ENCODE data around the gene SNUPN. TPM values are rescaled to one million over a fixed set of nuclear protein-coding genes. Genes with fewer than 3 reads are reported as not detected.
"Not testable (repeated sequence)": the region's sequence is repeated elsewhere in the genome, so short reads cannot be mapped to it uniquely, and the experiment has no call there.

The SNUPN gene
- total RNA-seq, 2 experiments from 2014 or later = 41.9 to 44.1 TPM

DNA sequence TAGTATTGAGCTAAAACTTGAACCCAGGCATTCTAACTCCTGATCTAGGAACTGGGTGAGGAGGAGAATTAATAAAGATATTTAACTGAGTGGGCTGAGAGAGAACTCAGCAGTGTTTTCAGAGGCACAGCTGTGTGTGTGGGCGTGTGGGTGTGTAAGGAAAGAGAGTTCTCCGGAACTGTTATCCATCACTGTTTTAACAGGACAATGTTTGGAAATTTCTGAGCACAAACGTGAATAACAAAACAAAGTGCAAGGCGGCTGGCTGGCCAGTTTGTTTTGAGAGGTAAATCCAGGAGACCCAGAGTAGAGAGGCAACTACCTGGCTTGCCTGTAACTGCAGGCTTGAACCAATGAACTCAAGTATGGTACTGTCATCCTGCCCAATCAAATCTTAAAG, 41.4 kb downstream of the SNUPN start:
- Mint-ChIP-seq H3K27ac (no peak overlapping the region), H3K9me3 (peaks cover 4% of the 10 kb centered on the region), H3K27me3 (no peaks in the 10 kb centered on the region), H3K4me1 (peaks cover 15% of the 10 kb centered on the region), H3K4me3 (no peak overlapping the region), H3K36me3 (ENCODE audit: low read depth) (peaks cover 11% of the 10 kb centered on the region)
- POLR2A ChIA-PET = no interaction called here
- CTCF ChIA-PET = no interaction called here
- DNase-seq = no peak

DNA sequence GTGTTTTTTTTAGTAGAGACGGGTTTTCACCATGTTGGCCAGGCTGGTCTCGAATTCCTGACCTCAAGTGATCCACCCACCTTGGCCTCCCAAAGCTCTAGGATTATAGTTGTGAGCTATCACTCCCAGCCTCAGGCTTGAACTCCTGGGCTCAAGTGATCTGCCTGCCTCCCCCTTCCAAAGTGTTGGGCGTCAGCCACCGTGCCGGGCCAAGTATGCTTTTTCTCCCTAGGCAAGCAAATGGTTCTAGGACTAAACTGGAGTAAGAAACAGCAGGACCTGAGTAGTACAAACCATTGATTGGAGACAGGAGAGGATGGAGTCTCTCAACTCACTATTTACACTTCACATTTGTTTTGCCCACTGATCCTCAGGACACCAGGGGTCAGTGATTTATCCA, 41.8 kb downstream of the SNUPN start:
- Mint-ChIP-seq H3K36me3 (ENCODE audit: low read depth) (peaks cover 9% of the 10 kb centered on the region), H3K9me3 (peaks cover 4% of the 10 kb centered on the region), H3K27me3 (no peaks in the 10 kb centered on the region), H3K4me3 (no peak overlapping the region), H3K4me1 (peaks cover 12% of the 10 kb centered on the region), H3K27ac (no peak overlapping the region)
- no peak for DNase-seq
- ChIA-PET CTCF (no interaction called here), POLR2A (no interaction called here)

DNA sequence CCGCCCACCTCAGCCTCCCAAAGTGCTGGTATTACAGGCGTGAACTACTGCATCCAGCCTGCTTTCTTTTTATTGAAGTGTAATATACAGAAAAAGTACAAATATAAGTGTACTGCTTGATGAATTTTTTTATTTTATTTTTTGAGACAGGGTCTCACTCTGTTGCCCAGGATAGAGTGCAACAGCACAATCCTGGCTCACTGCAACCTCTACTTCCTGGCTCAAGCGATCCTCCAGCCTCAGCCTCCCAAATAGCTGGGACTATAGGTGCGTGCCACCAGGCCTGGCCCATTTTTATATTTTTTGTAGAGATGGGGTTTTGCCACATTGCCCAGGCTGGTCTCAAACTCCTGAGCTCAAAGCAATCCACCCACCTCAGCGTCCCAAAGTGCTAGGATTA, 42.6 kb downstream of the SNUPN start:
- H3K9me3 Mint-ChIP-seq, H3K27ac Mint-ChIP-seq, CTCF ChIA-PET, H3K4me3 Mint-ChIP-seq, H3K27me3 Mint-ChIP-seq, H3K4me1 Mint-ChIP-seq, POLR2A ChIA-PET, DNase-seq: not testable (repeated sequence)
- H3K36me3 Mint-ChIP-seq (ENCODE audit: low read depth) = peaks cover 13% of the 10 kb centered on the region

DNA sequence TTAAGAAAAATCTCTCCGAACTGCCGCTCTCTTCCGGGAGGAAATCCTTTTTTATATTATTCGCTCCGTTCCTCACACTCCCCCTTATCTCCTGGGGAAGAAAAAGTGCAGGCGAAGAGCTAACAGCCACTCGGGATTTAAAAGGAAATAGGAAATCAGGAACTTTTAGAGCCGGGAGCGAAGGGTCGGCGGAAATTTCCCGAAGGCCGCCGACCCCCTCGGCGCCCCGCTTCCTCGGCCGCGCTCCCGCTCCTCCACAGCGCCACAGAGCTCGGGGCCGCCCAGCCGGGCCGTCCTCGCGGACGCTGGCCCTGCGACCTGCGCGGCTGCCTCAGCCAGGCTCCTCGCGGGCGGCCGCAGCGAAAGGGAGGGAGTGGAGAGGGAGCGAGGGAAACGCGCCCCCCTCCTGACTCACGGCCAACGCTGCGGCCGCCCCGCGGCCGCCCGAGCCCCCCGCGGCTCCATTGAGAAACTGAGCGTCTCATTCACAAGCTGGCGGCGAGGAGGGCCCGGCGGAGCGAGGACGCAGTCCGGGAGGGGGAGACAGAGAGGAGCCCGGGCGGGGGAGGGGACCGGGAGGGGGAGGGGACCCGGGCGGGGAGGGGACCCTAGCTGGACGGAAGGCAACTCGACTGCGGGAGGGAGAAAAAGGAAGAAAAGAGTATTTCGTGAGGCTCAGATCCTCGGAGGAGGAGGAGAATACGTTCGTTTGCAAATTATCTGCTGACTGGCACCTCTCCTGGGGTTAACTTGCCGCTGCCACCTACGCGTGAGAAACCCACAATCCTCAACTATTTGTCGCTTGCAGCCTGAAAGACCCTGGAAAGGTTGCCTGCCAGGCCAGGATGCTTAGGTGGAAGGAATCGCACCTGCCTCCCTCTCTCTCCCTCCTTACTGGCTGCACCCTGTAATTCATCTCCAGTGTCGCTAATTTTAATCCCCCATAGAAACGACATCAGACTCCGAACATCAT, 46.3 kb downstream of the SNUPN start, which contains the start of gene PTPN9:
PTPN9 (minus strand) TSS at position 368 of the 973 bp plus-strand sequence. CDS start 539 bp downstream, outside the sequence.
- peaks cover 19% of the 10 kb centered on the region for H3K4me1 Mint-ChIP-seq
- CTCF ChIA-PET = interaction anchor here (0.7 to 2.7 kb wide), 9 partner anchors 11 to 61 kb away, joined by 3 to 15 read pairs (median 4); partner anchors contain the start of genes IMP3 and SNUPN
- peaks cover 3% of the 10 kb centered on the region for H3K36me3 Mint-ChIP-seq (ENCODE audit: low read depth)
- no peaks in the 10 kb centered on the region for H3K27me3 Mint-ChIP-seq
- no peaks in the 10 kb centered on the region for H3K9me3 Mint-ChIP-seq
- peak within 1 kb of the TSS; percentile 92 for H3K4me3 Mint-ChIP-seq
- peak within 1 kb of the TSS; percentile 95 for H3K27ac Mint-ChIP-seq
- peak; percentile 78 for DNase-seq
- POLR2A ChIA-PET = interaction anchor here (0.8 to 1.4 kb wide), 3 partner anchors 11 to 61 kb away, joined by 3 to 7 read pairs (median 4); partner anchors contain the start of genes IMP3 and SNUPN

DNA sequence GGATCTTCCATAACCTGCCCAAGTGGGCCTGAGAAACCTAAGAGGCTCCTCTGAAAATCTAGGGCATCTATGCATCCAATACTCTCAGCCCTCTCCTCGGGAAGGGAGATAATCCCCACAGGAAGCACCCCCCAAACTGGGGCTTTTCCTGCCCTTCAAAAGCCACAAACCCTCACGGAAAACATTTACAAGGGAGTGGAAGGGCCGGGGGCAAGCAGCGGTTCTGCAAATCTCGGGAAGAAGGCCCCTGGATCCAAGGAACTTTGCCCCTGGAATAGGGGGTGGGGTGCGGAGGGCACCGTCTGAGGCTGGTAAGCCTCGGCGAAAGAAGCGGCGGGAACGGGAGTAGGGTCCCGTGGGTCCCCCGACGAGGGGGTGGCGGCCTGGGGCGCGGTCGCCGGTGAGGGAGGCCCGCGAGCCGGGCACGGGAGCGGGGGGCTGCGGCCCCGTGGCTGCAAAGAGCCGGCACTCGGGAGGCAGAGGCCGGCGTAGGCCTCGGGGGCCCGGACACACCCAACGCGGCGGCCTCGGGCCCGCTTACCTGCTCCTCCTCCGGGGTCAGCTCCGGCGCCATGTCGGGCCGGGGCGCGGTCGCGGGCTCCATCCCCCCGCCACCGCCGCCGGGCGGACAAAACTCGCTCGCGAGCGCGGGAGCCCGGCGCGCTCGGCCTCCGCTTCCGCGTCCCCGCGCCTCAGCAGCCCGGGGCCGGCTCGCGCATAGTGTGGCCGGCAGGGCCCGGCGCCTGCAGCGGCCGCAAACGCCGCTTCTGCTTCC, 47.2 kb downstream of the SNUPN start:
- Mint-ChIP-seq H3K9me3 (no peaks in the 10 kb centered on the region), H3K4me3 (peak overlapping the region; percentile 92), H3K27me3 (no peaks in the 10 kb centered on the region), H3K27ac (peak overlapping the region; percentile 95), H3K36me3 (ENCODE audit: low read depth) (peaks cover 7% of the 10 kb centered on the region), H3K4me1 (peaks cover 27% of the 10 kb centered on the region)
- peak; percentile 27 for DNase-seq
- ChIA-PET CTCF (interaction anchor here (0.5 to 2.7 kb wide), 11 partner anchors 9 to 62 kb away, joined by 3 to 15 read pairs (median 5); partner anchors contain the start of genes IMP3 and SNUPN), POLR2A (interaction anchor here (0.8 to 1.4 kb wide), 4 partner anchors 9 to 62 kb away, joined by 3 to 7 read pairs (median 6); partner anchors contain the start of genes IMP3 and SNUPN)

DNA sequence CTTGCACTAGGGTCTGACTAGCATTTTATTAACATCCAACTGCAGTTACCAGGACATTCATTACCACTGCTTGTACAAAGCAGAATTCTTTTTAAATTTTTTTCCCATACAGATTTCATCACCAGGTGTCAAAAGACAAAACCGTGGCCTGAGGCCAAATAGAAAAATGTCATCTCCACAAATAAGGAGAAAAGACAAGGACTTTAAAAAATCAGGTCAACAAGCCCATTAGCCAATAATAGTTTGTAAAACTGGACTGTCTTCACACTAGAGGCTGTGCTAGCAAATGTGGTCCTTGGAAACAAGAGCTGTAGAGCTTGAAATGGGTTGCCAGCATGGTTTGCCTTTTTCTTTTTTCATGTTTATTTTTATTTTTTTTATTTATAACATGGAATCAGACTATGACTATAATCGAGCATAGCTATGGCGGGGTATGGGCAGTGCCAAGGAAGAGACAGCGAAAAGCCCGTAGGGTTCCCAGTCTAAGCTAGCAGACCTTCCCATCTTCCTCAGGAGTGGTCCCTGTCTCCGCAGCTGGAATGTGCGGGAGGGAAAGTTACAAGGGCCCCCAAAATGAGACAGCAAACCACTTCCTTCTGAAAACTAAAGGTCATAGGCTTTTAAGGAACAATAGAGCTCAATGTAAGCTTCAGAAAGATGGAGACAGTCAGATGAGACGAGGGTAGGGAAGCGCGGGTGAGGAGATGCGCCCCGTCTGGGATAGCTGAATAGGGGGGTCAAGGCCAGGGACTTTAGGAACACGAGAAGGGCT, 47.9 kb downstream of the SNUPN start:
- Mint-ChIP-seq H3K4me3 (peak overlapping the region; percentile 92), H3K27me3 (no peaks in the 10 kb centered on the region), H3K36me3 (ENCODE audit: low read depth) (peaks cover 8% of the 10 kb centered on the region), H3K27ac (peak overlapping the region; percentile 92), H3K4me1 (peaks cover 33% of the 10 kb centered on the region), H3K9me3 (no peaks in the 10 kb centered on the region)
- no peak for DNase-seq
- ChIA-PET POLR2A (interaction anchor here (0.9 kb wide), 1 partner anchor 8 kb away, joined by 7 read pairs; no protein-coding TSS in a partner anchor), CTCF (interaction anchor here (0.5 to 2.7 kb wide), 4 partner anchors 8 to 63 kb away, joined by 4 to 15 read pairs (median 5); partner anchors contain the start of genes IMP3 and SNUPN)

DNA sequence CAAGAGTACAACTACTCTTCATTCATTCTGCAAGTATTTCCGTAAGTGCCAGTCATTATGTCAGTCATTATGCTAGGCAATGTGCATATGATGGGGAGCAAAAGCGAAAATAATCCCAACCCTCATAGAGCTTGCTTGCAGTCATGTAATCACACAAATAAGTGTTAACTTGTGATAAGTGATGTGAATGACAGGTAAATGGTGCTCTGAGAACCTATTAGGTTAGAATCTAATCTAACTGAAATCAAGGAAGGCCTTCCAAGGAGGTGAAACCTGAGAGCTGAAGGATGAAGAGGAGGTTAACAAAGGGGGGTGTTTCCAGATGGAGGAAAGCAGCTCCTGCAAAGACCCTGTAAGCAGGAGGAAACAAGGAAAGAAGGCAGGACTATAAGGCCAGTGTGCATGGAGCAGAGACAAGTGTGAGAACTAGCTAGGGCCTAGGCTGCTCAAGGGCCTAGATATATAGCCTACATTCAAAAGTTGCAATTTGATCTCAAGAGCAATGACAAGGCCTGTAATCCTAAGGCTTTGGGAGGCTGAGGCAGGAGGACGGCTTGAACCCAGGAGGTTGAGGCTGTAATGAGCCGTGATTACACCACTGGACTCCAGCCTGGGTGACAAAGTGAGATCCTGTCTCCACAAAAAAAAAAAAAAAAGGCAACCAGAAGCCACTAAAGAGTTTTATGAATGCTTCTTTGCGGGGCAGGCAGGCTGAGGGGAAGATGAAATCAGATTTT, 51.7 kb downstream of the SNUPN start:
- peak overlapping the region; percentile 42 for H3K27ac Mint-ChIP-seq
- no peak overlapping the region for H3K4me3 Mint-ChIP-seq
- POLR2A ChIA-PET = no interaction called here
- CTCF ChIA-PET = interaction anchor here (1.1 kb wide), 1 partner anchor 34 kb away, joined by 3 read pairs; no protein-coding TSS in a partner anchor
- peaks cover 32% of the 10 kb centered on the region for H3K4me1 Mint-ChIP-seq
- H3K9me3 Mint-ChIP-seq = no peaks in the 10 kb centered on the region
- DNase-seq = no peak
- H3K36me3 Mint-ChIP-seq (ENCODE audit: low read depth) = peaks cover 16% of the 10 kb centered on the region
- no peaks in the 10 kb centered on the region for H3K27me3 Mint-ChIP-seq

DNA sequence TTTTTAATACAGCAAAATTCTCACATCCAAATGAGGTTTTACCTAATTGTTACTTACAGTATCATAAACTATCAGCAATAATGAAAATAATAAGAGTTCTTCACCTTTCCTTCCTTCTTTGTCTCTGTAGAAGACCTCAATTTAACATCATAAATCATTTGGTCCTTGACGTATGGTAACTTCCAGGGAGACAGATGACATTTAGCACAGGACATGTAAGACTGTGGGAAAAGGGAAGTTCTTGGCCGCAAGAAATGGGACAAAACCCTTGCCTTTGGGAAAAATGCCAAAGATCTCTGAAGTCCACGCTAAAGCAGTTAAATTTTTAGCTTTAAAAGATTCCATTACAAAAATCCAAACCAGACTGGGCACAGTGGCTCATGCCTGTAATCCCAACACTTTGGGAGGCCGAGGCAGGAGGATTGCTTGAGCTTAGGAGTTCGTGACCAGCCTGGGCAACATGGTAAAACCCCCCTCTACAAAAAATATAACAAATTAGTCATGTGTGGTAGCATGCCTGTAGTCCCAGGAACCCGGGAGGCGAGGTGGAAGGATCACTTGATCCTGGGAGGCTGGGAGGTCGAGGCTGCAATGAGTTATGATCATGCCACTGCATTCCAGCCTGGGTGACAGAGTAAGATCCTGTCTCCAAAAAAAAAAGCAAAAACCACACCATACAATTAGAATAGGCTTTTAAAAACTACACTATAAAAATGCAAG, 55.2 kb downstream of the SNUPN start:
- ChIA-PET CTCF (interaction anchor here (0.6 kb wide), 1 partner anchor 9 kb away, joined by 3 read pairs; no protein-coding TSS in a partner anchor), POLR2A (interaction anchor here (1.2 kb wide), 1 partner anchor 8 kb away, joined by 7 read pairs; no protein-coding TSS in a partner anchor)
- H3K9me3 Mint-ChIP-seq = no peaks in the 10 kb centered on the region
- peaks cover 27% of the 10 kb centered on the region for H3K4me1 Mint-ChIP-seq
- H3K36me3 Mint-ChIP-seq (ENCODE audit: low read depth) = peaks cover 16% of the 10 kb centered on the region
- H3K27me3 Mint-ChIP-seq = no peaks in the 10 kb centered on the region
- no peak overlapping the region for H3K4me3 Mint-ChIP-seq
- no peak overlapping the region for H3K27ac Mint-ChIP-seq
- DNase-seq = no peak

DNA sequence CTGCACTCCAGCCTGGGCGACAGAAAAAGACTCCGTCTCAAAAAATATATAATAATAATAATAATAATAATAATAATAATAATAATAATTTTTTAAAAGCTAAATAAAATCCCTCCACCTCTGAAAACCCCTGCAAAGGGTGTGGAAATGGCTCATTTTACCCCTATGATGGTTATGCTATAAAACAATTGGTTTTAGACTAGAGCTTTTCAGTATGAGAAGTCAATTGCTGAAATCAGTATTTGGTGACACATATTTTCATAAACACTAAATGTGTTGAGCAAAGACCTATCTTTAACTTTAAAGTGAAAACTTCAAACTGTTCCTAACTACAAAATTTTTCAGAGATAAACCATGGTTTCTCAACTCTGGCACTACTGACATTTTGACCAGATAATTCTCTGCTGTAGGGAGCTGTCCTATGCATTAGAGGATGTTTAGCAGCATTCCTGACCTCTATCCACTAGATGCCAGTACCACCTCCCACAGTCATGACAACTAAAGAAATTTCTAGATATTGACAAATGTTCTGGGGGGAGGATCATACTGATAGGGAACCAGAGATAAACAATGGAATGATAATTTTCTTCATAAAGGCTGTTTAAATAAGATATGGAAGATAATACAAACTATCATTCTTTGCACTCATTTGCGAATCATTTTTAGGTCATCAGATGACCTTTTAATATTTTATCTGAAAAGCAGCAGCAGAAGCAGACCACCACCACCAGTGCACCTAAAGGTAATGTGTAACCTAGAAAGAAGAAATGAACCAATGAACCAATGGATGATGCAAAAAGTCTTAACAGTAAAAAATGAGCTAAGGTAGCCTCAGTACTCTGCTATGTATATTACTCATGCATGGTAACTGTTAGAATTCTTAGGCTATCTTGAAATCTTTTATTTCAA, 60.2 kb downstream of the SNUPN start:
- H3K27ac Mint-ChIP-seq = no peak overlapping the region

DNA sequence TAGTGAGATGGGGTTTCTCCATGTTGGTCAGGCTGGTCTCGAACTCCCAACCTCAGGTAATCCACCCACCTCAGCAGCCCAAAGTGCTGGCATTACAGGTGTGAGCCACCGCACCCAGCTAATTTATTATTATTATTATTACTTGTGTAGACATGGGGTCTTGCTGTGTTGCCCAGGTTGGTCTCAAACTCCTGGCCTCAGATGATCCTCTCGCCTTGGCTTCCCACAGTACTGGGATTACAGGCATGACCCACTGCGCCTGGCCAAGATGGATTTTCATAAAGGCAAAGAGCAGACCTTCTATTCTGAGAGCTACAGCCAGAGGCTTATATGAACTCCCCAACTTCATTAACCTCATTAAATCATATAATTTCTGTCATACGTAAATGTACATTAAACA, 63.6 kb downstream of the SNUPN start:
- no peak for DNase-seq
- peaks cover 5% of the 10 kb centered on the region for H3K4me1 Mint-ChIP-seq
- no peak overlapping the region for H3K4me3 Mint-ChIP-seq
- peaks cover 5% of the 10 kb centered on the region for H3K36me3 Mint-ChIP-seq (ENCODE audit: low read depth)
- ChIA-PET POLR2A (no interaction called here), CTCF (interaction anchor here (0.6 to 1.3 kb wide), 5 partner anchors 8 to 195 kb away, joined by 3 to 4 read pairs (median 3); partner anchors contain the start of gene PTPN9)
- no peaks in the 10 kb centered on the region for H3K9me3 Mint-ChIP-seq
- H3K27ac Mint-ChIP-seq = no peak overlapping the region
- H3K27me3 Mint-ChIP-seq = no peaks in the 10 kb centered on the region

More for the DNA sequence above, 60.2 kb downstream of the SNUPN start:
- CTCF ChIA-PET = interaction anchor here (0.6 kb wide), 1 partner anchor 163 kb away, joined by 3 read pairs; no protein-coding TSS in a partner anchor
- DNase-seq = no peak
- POLR2A ChIA-PET = no interaction called here
- H3K27me3 Mint-ChIP-seq = no peaks in the 10 kb centered on the region
- H3K36me3 Mint-ChIP-seq (ENCODE audit: low read depth) = peaks cover 11% of the 10 kb centered on the region
- no peak overlapping the region for H3K4me3 Mint-ChIP-seq
- peaks cover 13% of the 10 kb centered on the region for H3K4me1 Mint-ChIP-seq
- H3K9me3 Mint-ChIP-seq = no peaks in the 10 kb centered on the region
